WI38 (cell line): ENCODE data around the gene CDHR3.
"Not testable (repeated sequence)": the region's sequence is repeated elsewhere in the genome, so short reads cannot be mapped to it uniquely, and the experiment has no call there.

Source experiments
- H3K4me3 ChIP-seq: 2 replicates; pipeline ENCODE4 v1.5.1; 2011; ENCODE audit warnings: low read depth, mild to moderate bottlenecking, control low read depth, low read length
- TF ChIP-seq, protein P1 (sequence below): IDR thresholded peaks from 2 replicates; pipeline ENCODE4 v1.5.1; 2012; ENCODE audit warnings: low read depth, mild to moderate bottlenecking, control low read depth, low read length

CDHR3 gene

DNA sequence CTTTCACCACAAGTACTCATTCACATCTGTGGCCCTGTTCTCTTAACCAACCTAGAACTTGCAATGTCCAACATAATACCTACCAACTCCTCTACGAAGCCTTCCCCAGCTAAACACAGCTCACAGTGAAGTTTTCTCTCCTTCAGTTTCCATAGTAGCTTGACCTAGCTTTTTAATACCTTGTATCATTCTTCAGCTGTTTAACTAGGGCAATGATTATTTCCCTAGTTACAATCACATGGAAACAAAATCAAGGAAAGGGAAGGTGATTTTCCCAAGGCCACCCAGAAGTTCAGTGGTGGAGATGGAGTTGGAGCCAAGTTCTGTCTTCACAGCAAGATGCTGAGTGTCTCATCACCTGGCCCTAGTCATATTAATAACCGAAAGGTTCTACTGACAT is 16.3 kb downstream of the CDHR3 start:
- no peak overlapping the region for H3K4me3 ChIP-seq

DNA sequence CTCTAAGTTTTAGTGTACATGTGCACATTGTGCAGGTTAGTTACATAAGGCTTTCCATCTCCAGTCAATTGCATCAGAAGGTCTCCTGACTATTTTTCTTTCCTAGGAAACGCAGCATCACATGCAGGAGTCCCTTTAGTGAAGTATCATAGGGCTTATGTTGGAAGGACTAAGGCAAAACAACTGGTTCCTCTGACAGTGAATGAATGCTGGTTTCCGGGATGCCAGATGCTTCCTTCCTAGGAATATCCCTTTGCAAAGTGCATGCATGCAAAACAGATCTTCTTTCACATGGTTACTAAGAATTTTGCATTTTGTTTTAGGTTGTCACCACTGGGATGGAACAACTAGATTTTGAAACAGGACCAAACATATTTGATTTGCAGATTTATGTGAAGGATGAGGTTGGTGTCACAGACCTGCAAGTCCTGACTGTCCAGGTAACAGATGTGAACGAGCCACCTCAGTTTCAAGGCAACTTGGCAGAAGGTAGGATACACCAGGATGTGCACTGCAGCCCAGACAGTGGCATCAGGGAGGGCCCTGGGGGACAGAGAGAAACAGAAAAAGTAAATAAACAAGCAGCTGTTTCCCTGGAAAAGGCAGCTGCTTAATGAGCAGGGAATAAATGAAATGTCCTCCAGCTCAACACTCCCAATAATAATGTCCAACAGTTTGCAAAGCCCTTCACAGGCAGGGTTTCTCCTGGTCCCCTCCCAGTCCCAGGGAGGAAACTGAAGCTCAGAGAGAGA is 17.8 kb downstream of the CDHR3 start:
- H3K4me3 ChIP-seq, result no peak overlapping the region
- TF ChIP-seq, protein P1, sequence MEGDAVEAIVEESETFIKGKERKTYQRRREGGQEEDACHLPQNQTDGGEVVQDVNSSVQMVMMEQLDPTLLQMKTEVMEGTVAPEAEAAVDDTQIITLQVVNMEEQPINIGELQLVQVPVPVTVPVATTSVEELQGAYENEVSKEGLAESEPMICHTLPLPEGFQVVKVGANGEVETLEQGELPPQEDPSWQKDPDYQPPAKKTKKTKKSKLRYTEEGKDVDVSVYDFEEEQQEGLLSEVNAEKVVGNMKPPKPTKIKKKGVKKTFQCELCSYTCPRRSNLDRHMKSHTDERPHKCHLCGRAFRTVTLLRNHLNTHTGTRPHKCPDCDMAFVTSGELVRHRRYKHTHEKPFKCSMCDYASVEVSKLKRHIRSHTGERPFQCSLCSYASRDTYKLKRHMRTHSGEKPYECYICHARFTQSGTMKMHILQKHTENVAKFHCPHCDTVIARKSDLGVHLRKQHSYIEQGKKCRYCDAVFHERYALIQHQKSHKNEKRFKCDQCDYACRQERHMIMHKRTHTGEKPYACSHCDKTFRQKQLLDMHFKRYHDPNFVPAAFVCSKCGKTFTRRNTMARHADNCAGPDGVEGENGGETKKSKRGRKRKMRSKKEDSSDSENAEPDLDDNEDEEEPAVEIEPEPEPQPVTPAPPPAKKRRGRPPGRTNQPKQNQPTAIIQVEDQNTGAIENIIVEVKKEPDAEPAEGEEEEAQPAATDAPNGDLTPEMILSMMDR, result no peak

More for the DNA sequence above, 16.3 kb downstream of the CDHR3 start:
- TF ChIP-seq, protein P1, result no peak

DNA sequence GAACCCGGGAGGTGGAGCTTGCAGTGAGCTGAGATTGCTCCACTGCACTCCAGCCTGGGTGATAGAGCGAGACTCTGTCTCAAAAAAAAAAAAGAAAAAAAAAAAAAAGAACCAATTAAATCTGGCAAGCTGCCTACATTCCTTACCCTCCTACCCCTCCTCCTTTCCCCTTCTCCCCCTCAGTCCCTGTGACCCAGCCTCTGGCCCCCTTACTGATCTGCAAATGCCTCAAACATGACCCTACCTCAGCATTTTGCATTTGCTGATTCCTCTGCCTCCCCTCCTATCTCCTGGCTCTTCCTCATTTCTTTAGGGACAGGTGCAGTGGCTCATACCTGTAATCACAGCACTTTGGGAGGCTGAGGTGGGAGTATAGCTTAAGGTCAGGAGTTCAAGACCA is 19.3 kb downstream of the CDHR3 start:
- H3K4me3 ChIP-seq, result no peak overlapping the region
- TF ChIP-seq, protein P1, result no peak

DNA sequence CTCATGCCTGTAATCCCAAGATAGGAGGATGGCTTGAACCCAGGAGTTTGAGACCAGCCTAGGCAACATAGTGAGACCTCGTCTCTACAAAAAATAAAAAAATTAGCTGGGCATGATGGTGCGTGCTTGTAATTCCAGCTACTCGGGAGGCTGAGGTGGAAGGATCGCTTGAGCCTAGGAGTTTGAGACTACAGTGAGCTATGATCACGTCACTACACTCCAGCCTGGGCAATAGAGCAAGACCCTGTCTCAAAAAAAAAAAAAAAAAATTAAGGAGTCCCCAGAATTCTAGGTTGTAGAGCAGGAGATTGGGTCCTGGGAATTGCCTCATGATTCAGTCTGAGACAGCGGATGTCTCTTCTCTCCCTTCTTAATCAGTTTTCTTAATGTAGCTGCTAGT is 21.7 kb downstream of the CDHR3 start:
- not testable (repeated sequence) for H3K4me3 ChIP-seq

DNA sequence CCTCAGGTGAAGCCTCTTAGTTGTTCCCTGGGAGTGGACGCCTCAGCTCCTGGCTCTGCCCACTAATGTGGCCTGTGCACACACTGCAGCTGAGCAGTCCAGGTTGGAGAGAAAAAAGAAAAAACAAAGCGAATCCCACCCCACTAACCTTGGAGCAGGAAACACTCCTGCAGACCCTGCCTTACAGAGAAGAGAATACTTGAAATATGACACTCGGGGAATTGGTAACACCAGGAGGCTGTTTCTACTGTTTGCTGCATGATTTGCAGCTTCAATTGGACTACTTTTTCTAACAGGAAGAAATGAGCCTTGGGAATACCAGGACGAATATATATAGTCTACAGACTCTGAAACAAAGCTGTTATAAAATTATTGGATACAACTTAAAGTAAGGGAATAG is 22.2 kb downstream of the CDHR3 start:
- no peak overlapping the region for H3K4me3 ChIP-seq
- TF ChIP-seq, protein P1, result no peak

DNA sequence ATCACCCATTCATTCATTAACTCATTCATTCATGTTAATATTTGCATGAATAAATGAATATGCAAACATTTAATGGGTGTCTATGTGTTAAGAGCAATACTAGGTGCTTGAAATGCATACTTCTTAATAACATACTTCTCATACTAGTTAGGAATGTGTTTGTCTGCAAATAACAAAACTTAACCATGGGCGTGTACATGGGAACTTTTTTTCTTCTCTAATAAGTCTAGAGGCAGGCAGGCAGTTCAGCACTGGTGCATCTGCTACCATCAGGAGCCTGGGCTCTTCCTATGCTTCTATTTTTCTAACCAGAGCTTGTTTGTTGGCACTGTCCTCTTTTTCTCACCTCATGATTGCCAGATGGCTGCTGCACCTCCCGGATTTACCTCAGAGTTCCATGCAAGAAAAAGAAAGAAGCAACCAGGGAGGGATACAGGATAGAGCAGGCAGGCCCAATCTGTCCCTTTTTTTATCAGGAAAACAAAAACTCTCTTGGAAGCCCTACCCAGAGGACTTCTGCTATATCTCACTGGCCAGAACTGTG is 22.7 kb downstream of the CDHR3 start:
- TF ChIP-seq, protein P1, result no peak
- no peak overlapping the region for H3K4me3 ChIP-seq

DNA sequence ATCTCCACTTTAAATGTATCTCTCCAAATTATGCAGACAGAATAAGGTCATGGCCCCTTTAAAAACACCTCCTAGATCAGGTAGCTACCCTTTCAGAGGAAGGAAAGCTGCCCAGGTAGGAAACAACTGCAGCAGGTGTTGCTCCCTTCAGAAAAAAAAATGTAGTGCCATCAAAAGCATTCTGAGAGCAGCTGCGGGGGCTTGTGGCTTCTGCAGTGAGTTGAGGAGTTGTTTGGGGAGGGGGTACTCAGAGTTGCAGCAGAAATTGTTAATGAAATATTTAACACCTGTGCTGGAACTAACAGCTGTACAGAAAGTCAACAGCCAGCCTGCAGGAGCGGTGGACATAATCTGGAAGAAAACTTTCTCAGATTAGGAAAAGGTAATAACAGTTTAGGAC is 24.0 kb downstream of the CDHR3 start:
- TF ChIP-seq, protein P1, result no peak
- no peak overlapping the region for H3K4me3 ChIP-seq
